NCI-H69 (cell line): ENCODE data around the gene APOOL.

Source experiments
- DNase-seq: peaks from one replicate; lab custom pipeline; 2025; lab: John Stamatoyannopoulos, UW

Gene APOOL

GRCh38 chrX:85084770-85085393, 81.2 kb downstream of the APOOL start:
- DNase-seq, result peak; percentile 15

DNA sequence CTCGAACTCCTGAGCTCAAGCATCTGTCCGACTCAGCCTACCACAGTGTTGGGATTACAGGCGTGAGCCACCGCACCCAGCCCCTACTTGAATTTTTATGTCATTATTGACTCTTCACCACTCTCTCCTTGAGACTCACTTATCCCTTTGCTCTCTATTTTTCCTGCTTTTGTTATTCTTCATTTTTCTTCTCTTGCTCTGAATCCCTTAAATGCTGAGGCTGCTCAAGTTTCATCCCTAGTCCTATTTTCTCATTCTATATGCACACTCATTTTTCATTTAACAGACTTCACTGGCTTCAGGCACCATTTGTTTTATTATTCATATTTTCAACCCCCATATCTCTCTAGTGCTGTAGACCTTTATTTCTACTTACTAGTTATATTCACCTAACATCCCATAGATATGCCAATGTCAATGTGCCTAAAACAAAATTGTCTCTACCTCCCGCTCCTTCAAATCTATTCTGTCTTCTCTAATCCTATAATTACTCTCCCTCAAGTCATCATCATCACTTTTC, 85.7 kb downstream of the APOOL start:
- no peak for DNase-seq

DNA sequence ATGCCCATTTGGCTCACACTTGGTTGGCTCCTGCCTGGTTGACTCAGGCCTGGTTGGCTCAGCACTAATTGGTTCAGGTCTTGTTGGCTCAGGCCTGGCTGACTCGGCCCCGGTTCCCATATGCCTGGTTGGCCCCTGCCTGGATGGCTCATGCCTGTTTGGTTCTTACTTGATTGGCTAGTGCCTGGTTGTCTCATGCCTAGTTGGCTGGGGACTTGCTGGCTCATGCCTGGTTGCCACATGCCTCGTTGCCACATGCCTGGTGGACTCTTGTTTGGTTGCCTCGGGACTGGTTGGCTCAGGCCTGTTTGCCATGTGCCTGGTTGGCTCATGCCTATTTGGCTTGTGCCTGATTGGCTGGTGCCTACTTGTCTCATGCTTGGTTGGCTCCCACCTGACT, 103.7 kb downstream of the APOOL start:
- no peak for DNase-seq

- DNase-seq, result no peak
These were observed 104.5 kb downstream of the APOOL start for GRCh38 chrX:85108165-85108564.

DNA sequence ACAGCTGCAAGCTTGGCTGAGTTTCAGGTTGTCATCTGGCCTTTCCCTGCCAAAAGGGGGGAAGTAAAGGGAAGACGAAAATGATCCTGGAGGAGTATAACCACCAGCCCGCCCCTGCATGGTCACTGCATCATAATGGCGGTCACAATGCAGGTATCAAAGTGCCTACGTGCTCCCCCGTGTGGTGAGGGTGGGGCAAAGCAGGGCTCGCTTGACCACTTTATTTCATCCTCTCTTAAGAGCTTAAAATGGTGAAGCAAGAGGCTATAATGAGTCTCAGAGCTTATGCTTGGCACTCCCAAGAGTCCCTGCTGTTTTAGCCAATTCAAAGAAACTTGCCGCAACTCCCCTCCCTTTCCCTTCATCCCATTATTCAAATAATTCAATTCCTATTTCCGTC, 105.6 kb downstream of the APOOL start:
- peak; percentile 19 for DNase-seq

- peak; percentile 7 for DNase-seq
These were observed 107.7 kb downstream of the APOOL start for GRCh38 chrX:85111347-85111746.

- peak; percentile 39 for DNase-seq
These were observed 108.6 kb downstream of the APOOL start for GRCh38 chrX:85112293-85112692.

DNA sequence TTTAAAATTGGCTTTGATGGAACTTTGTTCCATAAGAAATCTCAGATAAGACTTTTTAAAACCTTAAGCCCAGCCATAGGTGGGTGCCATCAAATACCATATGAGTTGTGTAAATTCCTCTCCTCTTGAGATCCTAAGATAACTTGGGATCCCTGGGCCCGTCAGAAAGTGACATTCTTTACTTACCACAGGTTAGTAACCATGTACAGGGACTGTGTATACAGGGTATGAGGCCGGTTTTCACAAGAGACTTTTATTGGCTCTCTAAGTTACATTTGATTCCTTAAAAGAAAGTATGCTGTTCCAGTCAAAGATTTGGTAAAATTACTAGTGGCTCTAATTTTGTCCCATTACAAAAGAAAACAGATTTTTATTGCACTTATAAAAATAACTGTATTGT, 110.1 kb downstream of the APOOL start:
- DNase-seq, result no peak

DNA sequence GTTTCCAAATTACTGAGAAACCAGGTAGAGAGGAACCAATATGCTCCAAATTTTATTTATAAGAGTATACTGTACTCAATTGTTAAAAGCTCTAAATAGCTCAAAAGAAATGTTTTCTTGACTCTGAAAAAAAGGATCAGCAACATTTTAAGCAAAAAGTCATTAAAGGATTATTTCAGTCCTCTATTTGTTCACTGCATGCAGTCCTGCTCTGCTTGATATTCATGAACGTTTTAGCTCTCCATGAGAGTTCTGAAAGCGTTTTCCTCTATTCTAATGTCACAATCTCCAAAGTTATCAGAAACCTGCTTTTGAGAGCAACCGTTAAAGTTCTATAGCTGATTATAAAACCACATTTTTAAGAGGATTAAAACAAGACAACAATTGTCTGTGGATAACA, 110.5 kb downstream of the APOOL start:
- no peak for DNase-seq

GRCh38 chrX:85114776-85115175, 111.1 kb downstream of the APOOL start:
- DNase-seq, result peak; percentile 23

DNA sequence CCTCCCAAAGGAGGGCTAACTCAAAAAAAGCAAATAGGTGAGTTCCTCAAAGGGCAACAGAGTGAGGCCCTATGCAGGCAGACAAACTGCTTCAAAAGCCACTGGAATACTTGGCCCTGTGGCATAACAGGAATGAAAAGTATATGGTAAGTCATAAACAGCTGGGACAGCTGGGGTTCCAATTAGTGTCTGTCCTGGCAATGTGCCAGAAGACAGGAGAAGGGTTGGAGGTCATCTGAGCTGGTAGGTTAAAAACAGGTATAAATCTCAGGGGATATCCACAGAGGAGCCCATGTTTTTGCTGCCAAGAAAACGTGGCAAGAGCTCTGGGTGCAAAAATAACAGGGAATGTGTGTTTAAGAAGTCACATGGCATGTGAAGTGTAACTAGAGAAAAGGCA, 111.6 kb downstream of the APOOL start:
- peak; percentile 79 for DNase-seq

GRCh38 chrX:85136409-85136808, 132.7 kb downstream of the APOOL start:
- DNase-seq, result no peak

DNA sequence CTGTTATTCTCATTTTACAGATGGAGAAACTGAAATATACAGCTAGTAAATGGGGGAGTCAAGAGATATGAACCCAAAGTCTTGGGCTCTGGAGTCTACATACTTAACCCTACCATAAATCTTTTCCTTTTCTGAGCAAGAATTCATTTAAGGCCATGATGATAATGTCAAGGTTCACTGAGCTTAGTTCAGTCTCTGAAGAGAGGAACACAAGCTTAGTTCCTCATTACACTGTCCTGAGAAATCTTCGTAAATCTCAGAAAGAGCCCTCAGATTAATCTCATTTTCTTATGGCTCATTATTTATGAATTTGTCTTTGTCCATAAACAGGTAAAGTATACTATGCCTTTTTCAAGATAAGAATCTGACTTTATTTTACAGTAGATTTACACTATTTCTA, 135.7 kb downstream of the APOOL start:
- no peak for DNase-seq

DNA sequence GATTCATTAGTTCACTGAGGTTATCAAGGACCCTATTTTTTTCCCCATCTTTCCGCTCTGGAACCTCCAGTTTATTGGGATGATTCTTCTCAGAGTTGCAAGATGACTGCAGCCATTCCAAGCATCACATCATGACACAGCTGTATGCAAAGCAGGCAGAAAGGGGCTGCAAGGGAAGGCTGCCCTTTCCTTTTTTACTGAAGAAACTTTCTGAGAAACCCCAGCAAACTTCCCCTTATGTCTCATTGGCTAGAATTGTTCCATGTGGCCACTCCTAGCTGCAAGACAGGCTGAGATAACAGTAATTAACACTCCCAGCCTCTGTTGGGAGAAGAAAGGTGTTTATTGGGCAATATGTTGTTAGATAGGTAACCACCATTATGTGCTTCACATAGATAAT, 137.3 kb downstream of the APOOL start:
- DNase-seq, result no peak
